ENCODE measurements around the gene STX16. TPM values are rescaled to one million over a fixed set of nuclear protein-coding genes. Genes with fewer than 3 reads are reported as not detected.
"Not testable (repeated sequence)": the region's sequence is repeated elsewhere in the genome, so short reads cannot be mapped to it uniquely, and the experiment has no call there.

STX16 gene
- total RNA-seq, 1 experiment from 2014 or later = 43.7 TPM

DNA sequence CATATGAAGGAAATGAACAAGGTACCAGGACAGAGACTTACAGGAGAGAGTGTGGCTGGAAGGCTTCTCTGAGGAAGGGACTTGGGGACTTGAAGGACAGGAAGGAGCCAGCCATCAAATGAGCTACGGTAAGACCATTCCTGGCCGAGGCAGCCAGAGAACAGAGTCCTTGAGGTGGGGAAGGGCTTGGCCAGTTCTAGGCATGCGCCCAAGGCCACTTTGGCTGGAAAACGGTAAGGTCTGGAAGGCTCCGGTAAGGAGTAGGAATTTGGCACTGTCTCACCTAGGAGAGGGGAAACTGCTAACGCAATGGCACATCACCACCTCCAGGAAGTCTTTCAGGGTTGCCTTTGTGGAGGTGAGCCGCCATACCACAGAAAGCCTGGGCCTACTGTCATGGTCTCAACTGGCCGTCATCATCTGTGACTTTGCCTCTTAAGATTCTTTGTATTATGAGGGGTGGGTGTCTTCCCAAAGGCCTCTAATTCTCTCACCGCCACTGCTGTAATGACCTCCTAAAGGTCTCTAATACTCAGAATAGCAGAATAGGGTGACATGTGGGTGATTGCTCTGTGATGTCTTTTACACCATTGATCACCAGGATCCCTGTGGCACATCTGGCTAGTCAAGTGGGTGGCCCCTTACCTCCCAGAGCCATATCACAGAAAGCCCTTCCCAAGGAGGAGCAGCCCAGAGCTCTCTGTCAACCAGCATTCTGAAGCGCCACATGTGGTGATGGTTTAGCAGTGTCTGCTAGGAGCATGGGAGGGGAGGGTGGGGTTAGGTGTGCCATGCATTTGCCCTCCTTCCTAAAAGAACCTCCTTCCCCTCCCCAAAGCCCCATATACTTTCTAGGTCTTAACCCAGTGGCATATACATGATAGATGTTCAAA, 17.7 kb upstream of the STX16 start:
- in situ Hi-C loops (cut with HindIII; ENCODE audit: low pct_unique_long_range_greater_than_20kb, low sequenced_read_pairs) = no loop called here
- no peak for DNase-seq (ENCODE audit: low read depth)

- DNase-seq (ENCODE audit: low read depth) = no peak
- in situ Hi-C loops (cut with HindIII; ENCODE audit: low pct_unique_long_range_greater_than_20kb, low sequenced_read_pairs) = no loop called here
Measured at GRCh38 chr20:58634059-58634458, 17.0 kb upstream of the STX16 start.

DNA sequence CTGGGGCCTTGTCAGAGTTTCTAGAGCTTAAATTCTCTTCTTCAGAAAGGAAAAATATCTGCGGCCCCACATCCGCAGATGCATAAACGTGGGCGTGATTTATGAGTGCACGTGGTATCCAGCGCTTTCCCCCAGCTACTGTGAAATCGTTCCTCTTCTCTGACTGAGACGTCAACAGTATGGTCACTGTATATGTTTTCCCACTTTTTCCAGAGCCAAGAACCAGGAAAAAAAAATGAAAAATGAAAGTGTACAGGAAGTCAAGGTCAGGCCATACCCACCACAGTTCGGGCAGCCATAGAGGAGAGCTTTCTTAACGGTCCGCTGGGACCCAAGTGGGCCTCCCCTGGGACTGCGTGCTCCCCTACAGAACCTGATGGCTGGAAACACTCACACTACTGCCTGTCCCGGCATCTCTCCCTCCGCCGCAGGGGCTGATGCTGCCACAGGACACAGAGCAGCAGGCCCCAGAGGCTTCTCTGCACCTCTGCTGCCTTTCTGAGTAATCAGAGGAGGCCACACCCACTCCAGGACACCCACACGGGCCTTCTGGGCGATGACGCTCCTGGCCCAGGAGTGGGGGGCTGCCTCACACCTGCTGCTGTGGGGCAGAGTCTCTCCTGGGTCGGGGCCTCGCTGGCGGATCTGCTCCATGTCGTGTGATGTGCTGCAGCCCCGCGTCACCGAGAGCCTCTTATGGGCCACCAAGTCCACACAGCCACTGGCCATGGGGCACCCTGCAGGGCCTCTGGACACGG, 16.4 kb upstream of the STX16 start:
- in situ Hi-C loops (cut with HindIII; ENCODE audit: low pct_unique_long_range_greater_than_20kb, low sequenced_read_pairs) = no loop called here

GRCh38 chr20:58635279-58635665, 15.8 kb upstream of the STX16 start:
- DNase-seq (ENCODE audit: low read depth) = no peak
- in situ Hi-C loops (cut with HindIII; ENCODE audit: low pct_unique_long_range_greater_than_20kb, low sequenced_read_pairs) = no loop called here

More for the DNA sequence above, 16.4 kb upstream of the STX16 start:
- DNase-seq (ENCODE audit: low read depth) = no peak

- in situ Hi-C loops (cut with HindIII; ENCODE audit: low pct_unique_long_range_greater_than_20kb, low sequenced_read_pairs) = no loop called here
- no peak for DNase-seq (ENCODE audit: low read depth)
Measured at GRCh38 chr20:58636396-58636982, 14.6 kb upstream of the STX16 start.

- DNase-seq (ENCODE audit: low read depth) = no peak
- in situ Hi-C loops (cut with HindIII; ENCODE audit: low pct_unique_long_range_greater_than_20kb, low sequenced_read_pairs) = no loop called here
Measured at GRCh38 chr20:58636983-58637421, 14.1 kb upstream of the STX16 start.

DNA sequence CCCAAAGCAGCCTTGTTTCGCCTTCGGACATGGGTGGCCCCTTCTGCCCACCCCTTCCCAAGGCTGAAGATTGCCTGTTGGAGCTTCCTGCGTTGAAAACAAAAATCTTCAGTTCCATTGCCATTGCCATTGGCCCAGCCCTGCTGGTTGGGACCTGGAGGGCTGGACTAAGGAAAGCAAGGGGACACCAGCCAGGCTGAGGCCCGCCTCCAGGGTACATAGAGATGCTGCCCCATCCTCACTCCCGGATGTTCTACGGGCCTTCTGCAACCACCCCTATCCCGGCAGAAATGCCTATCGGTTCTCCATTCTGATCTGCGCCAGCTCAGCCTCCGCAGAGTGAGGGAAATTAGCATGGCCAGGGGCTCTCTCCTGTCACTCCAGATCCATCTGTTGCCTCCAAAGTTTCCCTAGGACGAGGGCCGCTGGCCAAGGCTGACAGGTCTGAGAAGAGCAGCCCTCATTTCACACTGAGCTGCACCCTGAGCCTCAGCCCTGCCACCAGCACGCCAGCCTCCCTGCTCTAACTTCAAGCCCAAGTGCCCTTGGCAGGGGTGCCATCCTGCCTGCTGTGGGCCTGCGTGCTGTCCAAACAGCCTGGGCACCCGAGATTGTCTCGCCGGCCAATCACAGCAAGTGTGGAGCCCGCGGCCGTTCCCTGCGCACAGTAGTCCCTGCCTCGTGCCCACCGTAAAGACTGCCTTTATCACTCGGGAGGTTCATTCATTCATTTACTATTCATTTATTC, 13.4 kb upstream of the STX16 start:
- in situ Hi-C loops (cut with HindIII; ENCODE audit: low pct_unique_long_range_greater_than_20kb, low sequenced_read_pairs) = no loop called here
- no peak for DNase-seq (ENCODE audit: low read depth)

GRCh38 chr20:58638467-58639181, 12.5 kb upstream of the STX16 start:
- in situ Hi-C loops (cut with HindIII; ENCODE audit: low pct_unique_long_range_greater_than_20kb, low sequenced_read_pairs) = no loop called here

DNA sequence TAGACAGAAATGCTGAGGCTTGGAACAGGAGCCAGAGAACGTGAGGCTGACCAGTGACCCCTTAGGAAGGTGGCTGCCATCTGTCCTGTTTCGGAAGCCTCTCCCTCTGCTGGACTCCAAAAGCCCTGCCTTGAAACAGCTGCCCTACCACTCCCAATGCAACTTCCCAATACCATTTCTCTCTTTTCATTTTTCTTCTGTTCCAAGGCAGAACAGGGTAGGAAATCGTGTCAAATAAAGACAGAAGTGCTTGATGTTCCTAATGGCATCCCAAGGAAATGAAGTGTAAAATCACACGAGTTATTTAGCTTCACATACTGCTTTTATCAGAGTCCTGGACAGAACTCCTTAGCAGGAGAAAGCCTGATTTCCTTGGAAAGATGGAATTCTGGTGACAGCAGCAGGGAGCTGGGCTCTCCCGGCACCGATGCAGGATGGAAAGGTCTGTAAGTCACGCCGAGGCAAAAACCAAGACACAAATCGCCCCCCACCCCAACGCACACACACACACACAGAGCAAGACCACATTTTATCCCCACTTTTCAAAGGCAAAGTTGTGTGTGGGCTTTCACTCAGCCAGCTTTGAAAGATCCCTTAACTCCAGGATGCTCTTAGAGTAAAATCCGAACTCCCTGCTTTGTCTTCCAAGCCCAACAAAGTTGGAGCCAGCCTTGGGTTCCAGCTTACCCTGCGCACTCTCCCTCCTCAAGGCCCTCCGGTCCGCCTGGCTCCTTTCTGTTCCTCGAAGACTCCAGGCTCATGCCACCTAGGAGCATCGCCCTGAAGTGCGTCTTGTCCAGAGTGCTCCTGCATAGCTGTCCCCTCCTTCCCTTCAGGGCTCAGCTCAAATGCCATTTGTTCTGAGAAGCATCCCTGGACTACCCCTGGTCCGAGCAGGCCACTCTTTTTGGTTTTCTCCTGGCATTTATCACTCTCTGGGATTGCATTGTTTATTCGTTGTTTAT, 11.6 kb upstream of the STX16 start:
- no peak for DNase-seq (ENCODE audit: low read depth)
- in situ Hi-C loops (cut with HindIII; ENCODE audit: low pct_unique_long_range_greater_than_20kb, low sequenced_read_pairs) = loop anchor here (10.0 kb wide), 1 partner anchor 405 kb away; no protein-coding TSS in a partner anchor

More at GRCh38 chr20:58638467-58639181, 12.5 kb upstream of the STX16 start:
- no peak for DNase-seq (ENCODE audit: low read depth)

DNA sequence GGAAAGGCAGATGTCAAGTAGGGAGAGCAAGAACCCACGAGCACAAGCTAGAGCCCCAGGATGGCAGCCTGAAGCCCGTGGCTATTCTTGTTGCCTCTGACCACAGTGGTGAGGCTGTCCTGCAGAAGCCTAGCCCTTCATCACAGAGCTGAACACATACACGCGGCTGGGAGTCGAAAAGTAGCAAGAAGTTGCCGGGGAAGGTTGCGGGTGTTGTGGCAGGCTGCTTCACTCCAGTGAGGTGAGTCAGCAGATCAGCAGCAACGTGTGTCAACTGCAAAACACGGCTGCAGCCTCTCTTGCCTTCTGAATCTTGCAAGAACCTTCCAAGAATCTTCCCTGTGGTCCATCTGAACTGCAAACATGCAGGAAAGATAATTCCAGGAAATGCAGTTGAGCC, 10.6 kb upstream of the STX16 start:
- DNase-seq (ENCODE audit: low read depth) = no peak
- in situ Hi-C loops (cut with HindIII; ENCODE audit: low pct_unique_long_range_greater_than_20kb, low sequenced_read_pairs) = loop anchor here (10.0 kb wide), 1 partner anchor 406 kb away; no protein-coding TSS in a partner anchor

GRCh38 chr20:58642441-58642840, 8.6 kb upstream of the STX16 start:
- no peak for DNase-seq (ENCODE audit: low read depth)
- in situ Hi-C loops (cut with HindIII; ENCODE audit: low pct_unique_long_range_greater_than_20kb, low sequenced_read_pairs) = loop anchor here (10.0 kb wide), 1 partner anchor 408 kb away; no protein-coding TSS in a partner anchor

GRCh38 chr20:58642896-58643295, 8.2 kb upstream of the STX16 start:
- in situ Hi-C loops (cut with HindIII; ENCODE audit: low pct_unique_long_range_greater_than_20kb, low sequenced_read_pairs) = loop anchor here (10.0 kb wide), 1 partner anchor 408 kb away; no protein-coding TSS in a partner anchor
- DNase-seq (ENCODE audit: low read depth) = not testable (repeated sequence)

DNA sequence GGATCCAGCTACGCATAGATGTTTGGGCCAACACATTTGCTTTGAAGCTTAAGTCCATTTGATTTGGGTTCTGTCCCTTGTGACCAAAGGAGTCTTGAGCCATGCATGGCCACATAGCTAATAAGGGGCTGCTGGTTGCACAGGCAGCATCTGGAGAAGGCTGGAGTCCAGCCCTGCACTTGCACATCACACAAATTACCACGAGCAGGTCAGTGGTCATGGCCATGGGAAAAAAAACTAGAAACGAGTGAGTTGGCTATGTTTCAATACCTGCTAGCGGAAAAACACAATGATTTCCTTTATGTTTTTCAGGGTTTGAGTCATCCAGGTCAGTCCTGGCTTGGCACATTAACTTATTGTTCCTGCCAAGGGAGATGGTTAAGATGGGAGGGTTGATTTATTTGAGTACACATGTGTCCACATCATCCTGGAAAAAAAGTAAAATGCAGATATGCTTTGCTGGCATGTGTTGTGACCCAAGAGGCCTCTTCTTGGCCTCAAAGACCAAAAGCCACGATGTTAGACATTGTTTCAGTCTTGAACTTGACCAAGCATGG, 5.6 kb upstream of the STX16 start:
- DNase-seq (ENCODE audit: low read depth) = peak; percentile 94
- in situ Hi-C loops (cut with HindIII; ENCODE audit: low pct_unique_long_range_greater_than_20kb, low sequenced_read_pairs) = loop anchor here (10.0 kb wide), 1 partner anchor 411 kb away; no protein-coding TSS in a partner anchor

DNA sequence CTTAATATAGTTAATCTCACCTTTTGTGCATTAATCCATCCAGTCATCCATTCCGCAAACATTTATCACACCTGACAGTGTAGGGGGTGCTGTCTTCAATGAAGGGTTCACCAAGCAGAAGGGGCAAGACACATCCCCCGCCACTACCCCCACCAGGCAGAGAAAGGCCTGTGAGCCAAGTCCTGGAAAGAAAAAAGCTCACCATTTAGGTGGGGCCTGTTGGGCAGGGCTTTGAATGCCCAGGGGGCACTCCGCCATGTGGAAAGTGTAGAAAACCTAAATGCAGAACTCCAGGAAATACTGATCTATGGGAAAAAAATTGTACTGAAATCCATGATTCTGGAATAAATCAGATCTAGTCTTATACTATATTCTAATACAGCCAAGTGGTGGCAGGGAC, 4.8 kb upstream of the STX16 start:
- no peak for DNase-seq (ENCODE audit: low read depth)
- in situ Hi-C loops (cut with HindIII; ENCODE audit: low pct_unique_long_range_greater_than_20kb, low sequenced_read_pairs) = loop anchor here (10.0 kb wide), 1 partner anchor 411 kb away; no protein-coding TSS in a partner anchor

GRCh38 chr20:58646703-58647102, 4.4 kb upstream of the STX16 start:
- in situ Hi-C loops (cut with HindIII; ENCODE audit: low pct_unique_long_range_greater_than_20kb, low sequenced_read_pairs) = loop anchor here (10.0 kb wide), 1 partner anchor 412 kb away; no protein-coding TSS in a partner anchor
- DNase-seq (ENCODE audit: low read depth) = no peak

Measured in Caki2 (cell line).